Adrenal gland (tissue), 12 donors: Measurements from ENCODE around the gene IQUB. TPM values are rescaled to one million over a fixed set of nuclear protein-coding genes. Genes with fewer than 3 reads are reported as not detected.

Experiments used
- DNase-seq, 7 donors: peaks; one replicate each; pipeline ENCODE4 v3.0.0-alpha.2; 2019 to 2020
- H3K27ac ChIP-seq, 5 donors: fragments of 200-600 bp; sonication (generic) in 4 of 5; 1 replicate in 3 of 5; 2 replicates in 2 of 5; pipeline versions ENCODE4 v1.5.1 to v1.8.0; 2016 to 2020; ENCODE audit warnings: mild to moderate bottlenecking in 1 of 5
- H3K27me3 ChIP-seq: fragments of 200-600 bp; 2 replicates; pipeline ENCODE4 v1.8.0; 2021
- H3K36me3 ChIP-seq, 2 donors: fragments of 200-600 bp; replicated peaks in 1 of 2; 1 replicate in 1 of 2; 2 replicates in 1 of 2; pipeline versions ENCODE4 v1.5.1 to v1.8.0; 2018 to 2022
- H3K4me1 ChIP-seq, 2 donors: fragments of 200-600 bp; replicated peaks in 1 of 2; 1 replicate in 1 of 2; 2 replicates in 1 of 2; pipeline versions ENCODE4 v1.5.1 to v1.8.0; 2018 to 2021
- H3K4me3 ChIP-seq, 4 donors: fragments of 200-600 bp; sonication (generic) in 3 of 4; one replicate each; pipeline ENCODE4 v1.5.1; 2016 to 2018
- H3K9me3 ChIP-seq, 3 donors: fragments of 200-600 bp; sonication (generic) in 1 of 3; replicated peaks in 1 of 3; 1 replicate in 2 of 3; 2 replicates in 1 of 3; pipeline versions ENCODE4 v1.5.1 to v1.8.0; 2016 to 2021
- POLR2A ChIP-seq, 2 donors: fragments of 450-650 bp; IDR thresholded peaks; one replicate each; pipeline ENCODE4 v1.6.1; 2017; ENCODE audit warnings: antibody characterized with exemption in 2 of 2, mild to moderate bottlenecking in 2 of 2, moderate library complexity in 1 of 2
- WGBS, 4 donors: extraction: QIAGEN DNeasy Blood & Tissue Kit in 2 of 4; methylation state at CpG; one replicate each; pipeline versions ENCODE4 v1.1.5 to v1.1.7; 2013 to 2017; 5-methylcytosine and 5-hydroxymethylcytosine counted together
- intact Hi-C, 2 donors: fragments of 100-400 bp; cut with DNase I; formaldehyde crosslinking; loops; one replicate each; pipeline versions ENCODE4 v1.14.1 to v1.15.0; 2022 to 2023
- polyA plus RNA-seq, 3 donors: library from polyadenylated mRNA; stranded (reverse); fragments of 200-250 nt in 2 of 3; fragments of 350-450 nt in 1 of 3; fragmentation: Illumina TruSeq in 1 of 3; extraction: RNeasy Lipid Tissue Mini Kit (QIAGEN cat#74804) in 1 of 3; gene quantifications; one replicate each; pipeline ENCODE4 v1.2.3, GENCODE V29; 2013 to 2014
- total RNA-seq, 9 donors: library from RNA; depleted of rRNA in 4 of 9; stranded (reverse); fragments of >200 nt in 4 of 9; fragments of 120-200 nt in 1 of 9; fragmentation: NEBNext Ultra II Directional in 1 of 9; extraction: Animal tissue kit (Norgen Biotek cat#: 25700) in 1 of 9; gene quantifications; one replicate each; pipeline versions ENCODE4 v1.1.0 to v1.2.4, GENCODE V29; 2013 to 2023
- TF ChIP-seq, protein P1 (sequence below), 6 experiments: fragments of 450-650 bp in 4 of 6; fragments of 200-600 bp in 2 of 6; sonication (generic) in 1 of 6; IDR thresholded peaks; 1 replicate in 5 of 6; 2 replicates in 1 of 6; pipeline versions ENCODE4 v1.5.1 to v1.8.0; 2016 to 2021; ENCODE audit warnings: antibody characterized with exemption in 6 of 6, mild to moderate bottlenecking in 2 of 6, moderate library complexity in 1 of 6
- donor health status: healthy with polysubstance abuse.
- donor health status: Bipolar disorder and iron deficiency.
- donor health status: DM: yes; HTN: yes; CAD: no.
- donor health status: DM: no; HTN: no; CAD: no.
- donor health status: DM: no; HTN: no; CAD: no.
- donor health status: DM: yes; HTN: yes; CAD: no.

IQUB gene
- total and polyA plus RNA-seq, 12 donors: 0.54 to 3.9 (median 1.3) TPM

DNA sequence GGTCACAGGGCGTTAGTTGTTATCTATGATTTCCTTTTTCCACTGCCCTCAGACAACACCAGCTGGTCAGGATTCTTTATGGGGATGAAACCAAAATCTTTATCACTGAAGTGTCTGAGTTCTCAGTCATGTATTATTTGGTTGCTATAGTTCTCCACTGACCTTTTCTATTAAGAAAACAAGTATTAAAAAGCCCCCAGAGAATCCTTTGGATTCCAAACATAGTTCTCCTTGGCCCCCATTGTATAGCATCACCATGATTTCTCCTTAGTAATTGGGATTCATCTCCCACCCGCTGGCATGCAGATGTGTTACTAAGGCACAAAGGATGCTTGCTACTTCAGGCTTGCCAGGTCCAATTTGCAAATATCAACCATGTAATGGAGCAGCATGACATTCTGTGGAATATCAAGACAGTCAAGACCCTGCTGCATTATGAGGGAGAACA, 94.3 kb downstream of the IQUB start:
- intact Hi-C loops: no loop called here
- H3K36me3 ChIP-seq: no peaks in the 10 kb centered on the region
- H3K9me3 ChIP-seq: no peaks in the 10 kb centered on the region
- no peaks in the 10 kb centered on the region for H3K4me1 ChIP-seq
- TF ChIP-seq POLR2A (IDR thresholded peaks at IDR 0.05): no peak
- TF ChIP-seq, protein P1, sequence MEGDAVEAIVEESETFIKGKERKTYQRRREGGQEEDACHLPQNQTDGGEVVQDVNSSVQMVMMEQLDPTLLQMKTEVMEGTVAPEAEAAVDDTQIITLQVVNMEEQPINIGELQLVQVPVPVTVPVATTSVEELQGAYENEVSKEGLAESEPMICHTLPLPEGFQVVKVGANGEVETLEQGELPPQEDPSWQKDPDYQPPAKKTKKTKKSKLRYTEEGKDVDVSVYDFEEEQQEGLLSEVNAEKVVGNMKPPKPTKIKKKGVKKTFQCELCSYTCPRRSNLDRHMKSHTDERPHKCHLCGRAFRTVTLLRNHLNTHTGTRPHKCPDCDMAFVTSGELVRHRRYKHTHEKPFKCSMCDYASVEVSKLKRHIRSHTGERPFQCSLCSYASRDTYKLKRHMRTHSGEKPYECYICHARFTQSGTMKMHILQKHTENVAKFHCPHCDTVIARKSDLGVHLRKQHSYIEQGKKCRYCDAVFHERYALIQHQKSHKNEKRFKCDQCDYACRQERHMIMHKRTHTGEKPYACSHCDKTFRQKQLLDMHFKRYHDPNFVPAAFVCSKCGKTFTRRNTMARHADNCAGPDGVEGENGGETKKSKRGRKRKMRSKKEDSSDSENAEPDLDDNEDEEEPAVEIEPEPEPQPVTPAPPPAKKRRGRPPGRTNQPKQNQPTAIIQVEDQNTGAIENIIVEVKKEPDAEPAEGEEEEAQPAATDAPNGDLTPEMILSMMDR (IDR thresholded peaks at IDR 0.05): no peak
- H3K27me3 ChIP-seq: no peaks in the 10 kb centered on the region
- no peak overlapping the region for H3K4me3 ChIP-seq
- DNase-seq: no peak
- 38 to 50% (median 45%) methylated on average over 2 of the region's 2 CpGs for WGBS, 4 donors
- no peak overlapping the region for H3K27ac ChIP-seq

DNA sequence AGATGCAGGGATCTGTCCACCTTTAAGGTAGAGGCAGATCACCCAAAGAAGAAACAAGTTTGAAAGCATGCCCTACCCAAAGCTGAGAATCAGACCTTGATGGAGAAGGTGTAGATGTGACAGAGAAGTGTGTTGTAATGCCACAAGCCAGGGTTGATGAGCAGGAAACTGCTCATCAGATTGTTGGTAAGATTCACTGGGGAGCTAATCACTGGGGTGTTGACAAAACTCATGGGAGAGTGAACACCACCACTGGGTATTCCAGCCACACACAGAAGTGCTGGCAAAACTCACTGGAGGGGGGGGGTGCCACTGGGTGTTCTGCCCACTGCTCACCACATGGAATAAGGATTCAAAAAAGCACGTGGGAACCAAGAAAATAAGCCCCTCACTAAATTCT, 95.2 kb downstream of the IQUB start:
- intact Hi-C loops: no loop called here
- 45 to 75% (median 52%) methylated on average over 1 of the region's 1 CpG for WGBS, 4 donors
- no peak overlapping the region for H3K4me3 ChIP-seq

DNA sequence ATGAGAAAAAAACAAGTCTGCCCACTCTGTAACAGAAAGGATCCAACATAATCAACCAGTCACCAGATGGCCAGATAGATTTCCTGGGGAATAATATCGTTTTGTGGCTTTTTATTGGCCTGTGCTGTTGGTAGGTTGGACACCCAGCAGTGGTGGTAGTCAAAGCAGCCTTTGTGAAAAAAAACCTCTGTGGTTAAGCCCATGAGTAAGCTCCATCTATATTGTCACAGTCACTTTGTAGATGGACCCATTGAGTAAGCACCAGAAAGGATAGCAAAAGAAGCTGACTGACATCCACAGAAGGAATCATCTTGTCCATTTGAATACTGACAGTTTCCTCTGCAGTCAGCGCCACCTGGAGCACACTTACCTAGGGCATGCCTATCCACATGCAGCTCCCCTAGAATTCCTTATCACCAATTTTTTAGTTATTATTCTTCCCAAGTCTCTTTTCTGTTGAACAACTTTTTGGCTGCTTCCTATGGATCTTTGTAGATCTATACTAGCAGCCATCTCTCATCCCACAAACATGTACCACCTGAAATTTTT, 96.9 kb downstream of the IQUB start:
- Histone ChIP-seq H3K27ac (no peak overlapping the region), H3K27me3 (no peaks in the 10 kb centered on the region), H3K9me3 (no peaks in the 10 kb centered on the region), H3K4me3 (no peak overlapping the region), H3K36me3 (no peaks in the 10 kb centered on the region), H3K4me1 (no peaks in the 10 kb centered on the region)
- TF ChIP-seq, protein P1 (IDR thresholded peaks at IDR 0.05): no peak
- no peak for TF ChIP-seq POLR2A (IDR thresholded peaks at IDR 0.05)
- intact Hi-C loops: no loop called here
- 78 to 91% (median 81%) methylated on average over 2 of the region's 2 CpGs for whole genome bisulfite sequencing, 4 donors
- no peak for DNase-seq

More for the DNA sequence above, 95.2 kb downstream of the IQUB start:
- Histone ChIP-seq H3K27me3 (no peaks in the 10 kb centered on the region), H3K9me3 (no peaks in the 10 kb centered on the region), H3K36me3 (no peaks in the 10 kb centered on the region), H3K4me1 (no peaks in the 10 kb centered on the region), H3K27ac (no peak overlapping the region)
- no peak for DNase-seq
- TF ChIP-seq, protein P1 (IDR thresholded peaks at IDR 0.05): no peak
- TF ChIP-seq POLR2A (IDR thresholded peaks at IDR 0.05): no peak

DNA sequence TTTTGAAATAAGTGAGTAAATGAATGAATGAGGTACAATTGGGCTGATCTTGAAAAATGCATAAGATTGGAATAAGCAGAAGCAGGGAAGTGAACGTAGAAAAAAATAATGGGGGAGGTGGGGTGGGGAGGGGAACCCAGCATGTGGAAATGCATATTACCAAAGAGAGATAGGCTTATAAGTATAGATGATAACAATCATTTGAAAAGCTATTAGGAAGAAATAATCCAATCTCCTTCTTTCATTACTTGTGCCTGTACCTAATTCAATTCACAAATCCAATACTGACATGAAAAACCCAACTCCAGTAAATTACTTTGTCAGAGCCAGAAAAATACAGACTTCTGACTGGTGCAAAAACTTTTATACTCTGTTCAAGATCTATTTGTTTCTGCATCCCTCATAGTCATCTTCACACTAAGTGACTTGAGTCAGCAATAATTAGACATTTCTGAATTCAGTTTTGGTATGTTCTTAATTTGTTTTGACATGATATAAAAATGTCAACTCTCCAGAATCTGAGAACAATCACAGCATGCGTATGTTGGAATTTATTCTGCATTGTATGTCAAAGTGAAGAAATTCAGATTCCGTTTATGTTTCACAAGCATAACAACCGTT, 99.2 kb downstream of the IQUB start:
- TF ChIP-seq, protein P1 (IDR thresholded peaks at IDR 0.05): no peak
- TF ChIP-seq POLR2A (IDR thresholded peaks at IDR 0.05): no peak
- Histone ChIP-seq H3K4me3 (no peak overlapping the region), H3K27ac (no peak overlapping the region), H3K9me3 (no peaks in the 10 kb centered on the region), H3K4me1 (no peaks in the 10 kb centered on the region), H3K36me3 (no peaks in the 10 kb centered on the region), H3K27me3 (no peaks in the 10 kb centered on the region)
- intact Hi-C loops: no loop called here
- 67 to 79% (median 76%) methylated on average over 4 of the region's 4 CpGs for WGBS, 4 donors
- no peak for DNase-seq
